ENCODE data around the gene MSH2. TPM values are rescaled to one million over a fixed set of nuclear protein-coding genes. Genes with fewer than 3 reads are reported as not detected.

Gene MSH2
- total RNA-seq, 1 donor from 2014 or later = 13.1 TPM

DNA sequence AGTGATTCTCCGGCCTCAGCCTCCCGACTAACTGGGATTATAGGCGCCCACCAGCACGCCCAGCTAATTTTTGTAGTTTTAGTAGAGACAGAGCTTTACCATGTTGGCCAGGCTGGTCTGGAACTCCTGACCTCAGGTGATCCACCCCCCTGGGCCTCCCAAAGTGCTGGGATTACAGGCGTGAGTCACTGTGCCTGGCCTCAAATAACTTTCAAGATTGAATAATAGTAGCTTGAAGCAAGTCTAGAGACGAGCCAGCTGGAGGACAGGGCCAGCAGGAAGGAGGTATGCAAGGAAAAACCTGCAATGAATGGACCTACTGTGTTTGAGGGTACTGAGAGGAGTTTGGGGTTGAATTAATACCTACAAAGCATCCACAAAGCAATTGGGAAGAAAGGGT, 87.5 kb downstream of the MSH2 start:
- no peaks in the 10 kb centered on the region for H3K36me3 ChIP-seq
- no peaks in the 10 kb centered on the region for H3K9me3 ChIP-seq
- no peak for ATAC-seq
- H3K27ac ChIP-seq = no peak overlapping the region
- intact Hi-C loops (cut with DNase I) = no loop called here
- TF ChIP-seq, protein P1, sequence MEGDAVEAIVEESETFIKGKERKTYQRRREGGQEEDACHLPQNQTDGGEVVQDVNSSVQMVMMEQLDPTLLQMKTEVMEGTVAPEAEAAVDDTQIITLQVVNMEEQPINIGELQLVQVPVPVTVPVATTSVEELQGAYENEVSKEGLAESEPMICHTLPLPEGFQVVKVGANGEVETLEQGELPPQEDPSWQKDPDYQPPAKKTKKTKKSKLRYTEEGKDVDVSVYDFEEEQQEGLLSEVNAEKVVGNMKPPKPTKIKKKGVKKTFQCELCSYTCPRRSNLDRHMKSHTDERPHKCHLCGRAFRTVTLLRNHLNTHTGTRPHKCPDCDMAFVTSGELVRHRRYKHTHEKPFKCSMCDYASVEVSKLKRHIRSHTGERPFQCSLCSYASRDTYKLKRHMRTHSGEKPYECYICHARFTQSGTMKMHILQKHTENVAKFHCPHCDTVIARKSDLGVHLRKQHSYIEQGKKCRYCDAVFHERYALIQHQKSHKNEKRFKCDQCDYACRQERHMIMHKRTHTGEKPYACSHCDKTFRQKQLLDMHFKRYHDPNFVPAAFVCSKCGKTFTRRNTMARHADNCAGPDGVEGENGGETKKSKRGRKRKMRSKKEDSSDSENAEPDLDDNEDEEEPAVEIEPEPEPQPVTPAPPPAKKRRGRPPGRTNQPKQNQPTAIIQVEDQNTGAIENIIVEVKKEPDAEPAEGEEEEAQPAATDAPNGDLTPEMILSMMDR (IDR thresholded peaks at IDR 0.05) = no peak
- no peak for DNase-seq
- no peaks in the 10 kb centered on the region for H3K27me3 ChIP-seq (ENCODE audit: low read depth)
- H3K4me3 ChIP-seq = no peak overlapping the region
- H3K4me1 ChIP-seq = peaks cover 20% of the 10 kb centered on the region

DNA sequence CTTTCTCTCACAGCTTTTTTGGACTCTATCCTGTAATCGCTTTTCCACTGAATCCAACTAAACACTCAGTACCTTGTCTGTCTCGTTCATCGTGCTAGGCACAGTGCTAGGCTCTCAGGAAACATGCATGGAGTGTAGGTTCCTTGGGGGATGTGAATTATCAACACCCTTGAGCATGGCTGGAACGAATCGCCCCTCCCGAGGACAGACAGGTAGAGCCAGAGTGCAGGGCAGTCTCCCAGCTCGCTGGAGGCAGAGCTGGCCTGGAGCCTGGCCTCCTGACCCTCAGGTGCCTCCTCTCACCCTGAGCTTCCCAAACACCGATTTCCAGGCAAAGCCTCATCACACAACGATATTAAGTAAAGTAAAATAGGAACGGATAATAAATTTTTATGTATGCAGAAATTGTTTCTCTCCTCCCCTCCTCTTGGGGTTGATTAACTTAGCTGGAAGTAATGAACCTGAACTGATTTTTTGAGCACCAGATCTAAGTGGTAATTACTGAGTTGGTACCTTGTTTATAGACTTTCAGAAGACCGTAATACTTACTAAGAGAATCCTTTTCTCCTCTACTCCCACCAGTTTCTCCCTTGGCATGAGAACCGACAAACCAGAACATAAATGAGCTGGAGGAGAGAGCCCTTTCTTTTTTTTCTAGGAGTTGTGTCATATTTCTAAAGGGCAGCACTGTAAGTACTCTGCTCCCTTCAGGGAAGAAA, 90.5 kb downstream of the MSH2 start:
- ATAC-seq (no peak), DNase-seq (no peak)
- Histone ChIP-seq H3K4me3 (no peak overlapping the region), H3K27ac (no peak overlapping the region), H3K9me3 (no peaks in the 10 kb centered on the region), H3K36me3 (no peaks in the 10 kb centered on the region), H3K4me1 (peaks cover 8% of the 10 kb centered on the region), H3K27me3 (ENCODE audit: low read depth) (no peaks in the 10 kb centered on the region)
- TF ChIP-seq, protein P1 (IDR thresholded peaks at IDR 0.05) = no peak
- intact Hi-C loops (cut with DNase I) = no loop called here

DNA sequence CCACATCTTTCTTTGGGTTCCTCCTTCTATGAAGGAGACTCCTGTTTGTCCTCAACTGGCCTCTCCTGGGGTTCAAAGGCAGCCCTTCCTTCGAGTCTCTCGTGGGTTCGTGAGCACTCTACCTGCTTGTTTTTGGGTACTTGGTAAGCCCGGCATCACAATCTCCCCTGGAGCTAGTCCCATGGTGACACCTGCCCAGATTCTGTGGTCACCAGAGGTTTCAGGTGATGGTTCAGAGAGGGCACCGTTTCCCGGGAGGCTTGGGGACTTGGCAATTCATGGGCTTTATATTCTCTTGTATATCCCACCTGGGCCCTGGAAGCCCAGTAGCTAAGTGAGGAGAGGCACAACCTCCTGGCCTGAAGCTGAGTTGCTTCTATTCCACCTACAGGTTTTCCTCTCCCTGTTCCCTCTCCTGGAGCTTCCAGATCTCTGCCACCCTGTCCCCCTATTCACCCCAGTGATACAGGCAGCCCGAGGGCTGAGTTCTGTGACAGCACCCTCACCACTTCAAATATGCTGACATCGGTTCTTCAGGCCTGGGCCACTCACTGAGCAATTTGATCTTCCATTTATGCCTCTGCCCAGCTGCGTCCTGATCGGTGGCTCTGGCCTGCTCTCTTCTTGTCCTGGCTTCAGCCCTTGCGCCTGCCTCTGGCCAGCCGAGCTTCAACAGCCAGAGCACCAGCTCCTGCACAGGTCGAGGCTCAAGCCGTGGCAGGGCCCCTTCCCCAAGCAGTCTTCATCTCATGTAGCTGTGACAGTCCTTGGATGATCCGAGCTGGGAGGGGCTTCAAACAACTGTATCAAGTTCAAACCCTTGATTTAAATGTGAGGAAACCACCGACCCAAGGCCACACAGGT, 91.5 kb downstream of the MSH2 start:
- ATAC-seq (no peak), DNase-seq (no peak)
- Histone ChIP-seq H3K27ac (no peak overlapping the region), H3K36me3 (no peaks in the 10 kb centered on the region), H3K4me3 (no peak overlapping the region), H3K27me3 (ENCODE audit: low read depth) (no peaks in the 10 kb centered on the region), H3K9me3 (no peaks in the 10 kb centered on the region), H3K4me1 (no peaks in the 10 kb centered on the region)
- intact Hi-C loops (cut with DNase I) = no loop called here
- TF ChIP-seq, protein P1 (IDR thresholded peaks at IDR 0.05) = no peak

DNA sequence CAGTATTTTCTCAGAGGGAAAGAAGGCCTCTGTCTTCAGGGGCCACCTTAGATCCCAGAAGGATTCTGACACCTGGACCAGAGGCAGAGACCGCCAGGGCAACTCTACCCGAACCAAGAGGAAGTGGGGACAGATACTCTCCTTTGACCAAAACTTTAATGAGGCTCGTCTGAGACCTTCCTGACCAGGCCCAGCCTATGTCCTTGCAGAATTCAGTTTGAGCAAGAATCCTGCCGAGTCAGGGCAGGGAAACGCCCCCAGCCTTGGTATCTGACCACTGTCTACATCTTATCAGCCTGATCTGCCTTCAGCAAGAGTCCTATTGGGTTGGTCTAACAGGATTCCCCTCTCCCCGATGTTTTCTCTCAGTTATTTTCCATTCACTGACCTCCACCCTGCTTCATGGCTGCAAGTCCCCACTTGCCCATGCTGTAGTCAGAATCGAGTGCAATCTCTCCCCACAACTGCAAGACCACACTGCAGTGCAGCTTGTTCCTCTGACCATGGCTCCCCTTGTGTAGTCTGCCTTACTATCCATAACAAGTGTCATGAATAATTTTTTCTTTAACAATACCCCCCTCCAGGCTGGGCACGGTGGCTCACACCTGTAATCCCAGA, 95.0 kb downstream of the MSH2 start:
- Histone ChIP-seq H3K4me1 (no peaks in the 10 kb centered on the region), H3K27me3 (ENCODE audit: low read depth) (no peaks in the 10 kb centered on the region), H3K27ac (no peak overlapping the region), H3K4me3 (no peak overlapping the region), H3K36me3 (no peaks in the 10 kb centered on the region), H3K9me3 (no peaks in the 10 kb centered on the region)
- ATAC-seq = no peak
- intact Hi-C loops (cut with DNase I) = no loop called here
- TF ChIP-seq, protein P1 (IDR thresholded peaks at IDR 0.05) = no peak
- no peak for DNase-seq

DNA sequence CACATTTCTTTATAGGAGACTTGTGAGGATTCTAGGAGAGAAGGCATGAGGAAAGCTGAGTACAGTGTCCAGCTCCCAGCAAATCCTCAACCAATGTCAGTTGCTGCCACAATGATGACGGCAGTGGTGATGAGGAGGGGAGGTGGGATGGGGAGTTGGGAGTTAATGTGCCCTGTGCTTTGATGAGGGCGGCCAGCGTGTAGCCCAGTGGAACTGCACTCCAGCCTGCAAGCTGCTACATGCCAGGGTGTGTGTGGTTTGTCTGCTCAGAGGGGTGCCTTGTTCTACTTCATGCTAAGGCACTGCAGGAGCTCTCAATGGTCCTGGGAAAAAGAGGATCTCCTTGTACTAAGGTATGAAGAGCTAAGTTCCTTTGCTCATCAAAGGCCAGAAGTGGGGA, 96.1 kb downstream of the MSH2 start:
- Histone ChIP-seq H3K36me3 (no peaks in the 10 kb centered on the region), H3K27me3 (ENCODE audit: low read depth) (no peaks in the 10 kb centered on the region), H3K9me3 (no peaks in the 10 kb centered on the region), H3K4me3 (no peak overlapping the region), H3K27ac (no peak overlapping the region), H3K4me1 (no peaks in the 10 kb centered on the region)
- intact Hi-C loops (cut with DNase I) = no loop called here
- ATAC-seq (no peak), DNase-seq (no peak)
- TF ChIP-seq, protein P1 (IDR thresholded peaks at IDR 0.05) = no peak
